ENCODE data around the gene CBR1. TPM values are rescaled to one million over a fixed set of nuclear protein-coding genes. Genes with fewer than 3 reads are reported as not detected.

Gene CBR1
- total and polyA plus RNA-seq, 9 of the 15 experiments (the other 6 are each of a cell fraction or from before 2014, with no cell fraction given) = 2.5 to 33.8 (median 15.1) TPM

- TF ChIP-seq CBX8 (IDR thresholded peaks at IDR 0.05; ENCODE audit: borderline replicate concordance, extremely low read depth, low read depth, low read length, poor library complexity, severe bottlenecking) (no peak), ZNF347 (CRISPR knock-in tag; IDR thresholded peaks at IDR 0.05; ENCODE audit: low read depth) (no peak), ARID3A (IDR thresholded peaks at IDR 0.05; ENCODE audit: borderline replicate concordance, low read depth, low read length) (peak; percentile 87), SETDB1 (IDR thresholded peaks at IDR 0.05; ENCODE audit: low read length) (no peak), HLTF (IDR thresholded peaks at IDR 0.05) (no peak), GATAD2A (IDR thresholded peaks at IDR 0.05) (no peak), L3MBTL2 (IDR thresholded peaks at IDR 0.05) (peak; percentile 86), NFIC (IDR thresholded peaks at IDR 0.05) (0 out of 2 replicates have a peak, but pooled peaks have one; percentile 4), CBFA2T3 (IDR thresholded peaks at IDR 0.05) (peak; percentile 71), YBX1 (IDR thresholded peaks at IDR 0.05) (no peak), NCOR1 (IDR thresholded peaks at IDR 0.05) (peak; percentile 50; the same call in 1 of the 2 replicates), SMARCC2 (IDR thresholded peaks at IDR 0.05; ENCODE audit: low read depth) (peak; percentile 57; the same call in 1 of the 2 replicates), NFE2L1 (tag; IDR thresholded peaks at IDR 0.05; ENCODE audit: borderline replicate concordance, low read depth) (peak; percentile 4; the same call in 1 of the 2 replicates), MNT (conservative IDR thresholded peaks at IDR 0.05) (peak; percentile 63 to 72; a peak in 3 of 4 replicates), CREB3L1 (IDR thresholded peaks at IDR 0.05; ENCODE audit: borderline replicate concordance, low read depth) (0 out of 2 replicates have a peak, but pooled peaks have one; percentile 31), ZNF316 (IDR thresholded peaks at IDR 0.05) (peak; percentile 64; the same call in 1 of the 2 replicates), CCNT2 (IDR thresholded peaks at IDR 0.05; ENCODE audit: borderline replicate concordance, extremely low read depth, insufficient read length, low read depth, low read length) (no peak), EP400 (IDR thresholded peaks at IDR 0.05) (0 out of 2 replicates have a peak, but pooled peaks have one; percentile 28), ZEB2 (IDR thresholded peaks at IDR 0.05) (peak; percentile 14; the same call in 1 of the 2 replicates), CREM (IDR thresholded peaks at IDR 0.05; ENCODE audit: low read depth) (no peak)
Measured at GRCh38 chr21:36076878-36077655, 7.2 kb downstream of the CBR1 start (continued).

All from K562 (cell line).